ENCODE data around the gene ZER1. TPM values are rescaled to one million over a fixed set of nuclear protein-coding genes. Genes with fewer than 3 reads are reported as not detected.
A peak's percentile ranks its signal among the peaks of the same experiment; 100 is the strongest.
"Not testable (repeated sequence)": the region's sequence is repeated elsewhere in the genome, so short reads cannot be mapped to it uniquely, and the experiment has no call there.

ZER1 gene
- total RNA-seq, 1 donor from 2014 or later = 47.0 TPM

- DNase-seq (ENCODE audit: low read depth) = no peak
Measured at GRCh38 chr9:128696923-128697707, 74.6 kb downstream of the ZER1 start.

- DNase-seq (ENCODE audit: low read depth) = no peak
Measured at GRCh38 chr9:128694344-128694743, 77.4 kb downstream of the ZER1 start.

- not testable (repeated sequence) for DNase-seq (ENCODE audit: low read depth)
Measured at GRCh38 chr9:128693738-128694137, 78.0 kb downstream of the ZER1 start.

- DNase-seq (ENCODE audit: low read depth) = no peak
Measured at GRCh38 chr9:128690684-128691034, 81.1 kb downstream of the ZER1 start.

GRCh38 chr9:128689820-128690683 is 81.7 kb downstream of the ZER1 start:
- peak; percentile 52 for DNase-seq (ENCODE audit: low read depth)

- no peak for DNase-seq (ENCODE audit: low read depth)
Measured at GRCh38 chr9:128689293-128689774, 82.4 kb downstream of the ZER1 start.

- peak; percentile 94 for DNase-seq (ENCODE audit: low read depth)
Measured at GRCh38 chr9:128688501-128689292, 83.0 kb downstream of the ZER1 start, which contains the start of gene SET. Gene SET (plus strand): TSS chr9:128689222. CDS start chr9:128689583, 361 bp downstream.

GRCh38 chr9:128687453-128687852 is 84.3 kb downstream of the ZER1 start:
- DNase-seq (ENCODE audit: low read depth) = no peak

- no peak for DNase-seq (ENCODE audit: low read depth)
Measured at GRCh38 chr9:128685636-128686489, 85.9 kb downstream of the ZER1 start.

GRCh38 chr9:128684325-128685199 is 87.2 kb downstream of the ZER1 start:
- no peak for DNase-seq (ENCODE audit: low read depth)

GRCh38 chr9:128684065-128684324 is 87.7 kb downstream of the ZER1 start:
- no peak for DNase-seq (ENCODE audit: low read depth)

- DNase-seq (ENCODE audit: low read depth) = no peak
Measured at GRCh38 chr9:128683340-128684064, 88.2 kb downstream of the ZER1 start.

Other genes starting within 250 kb of the ZER1 start
- 519 and 564 TPM in 2 replicates for gene SPTAN1, start 219.3 kb downstream of the ZER1 start, total RNA-seq
- 98.8 and 116 TPM in 2 replicates for gene DYNC2I2, start 115.1 kb downstream of the ZER1 start, total RNA-seq
- gene SET, start 82.7 kb downstream of the ZER1 start, total RNA-seq = 382 and 394 TPM in 2 replicates
- gene PKN3, start 69.4 kb downstream of the ZER1 start, total RNA-seq = 2.0 TPM in 2 replicates
- 18.9 and 28.7 TPM in 2 replicates for gene ZDHHC12, start 47.8 kb downstream of the ZER1 start, total RNA-seq
- gene TBC1D13, start 15.3 kb upstream of the ZER1 start, total RNA-seq = 30.2 and 42.4 TPM in 2 replicates
- gene ENDOG, start 46.6 kb upstream of the ZER1 start, total RNA-seq = 83.0 and 95.6 TPM in 2 replicates
- 14.0 and 19.3 TPM in 2 replicates for gene SPOUT1, start 57.9 kb upstream of the ZER1 start, total RNA-seq
- 9.9 and 13.5 TPM in 2 replicates for gene KYAT1, start 110.0 kb upstream of the ZER1 start, total RNA-seq
- gene LRRC8A, start 110.2 kb upstream of the ZER1 start, total RNA-seq = 35.3 and 51.9 TPM in 2 replicates
- gene PHYHD1, start 149.1 kb upstream of the ZER1 start, total RNA-seq = 10.0 and 12.3 TPM in 2 replicates
- gene DOLK, start 175.7 kb upstream of the ZER1 start, total RNA-seq = 31.0 and 34.2 TPM in 2 replicates
- gene NUP188, start 175.8 kb upstream of the ZER1 start, total RNA-seq = 33.9 and 53.6 TPM in 2 replicates